Transverse colon (tissue), 4 donors: ENCODE measurements around the gene PTCH1.

Experiments used
- CTCF ChIP-seq, 5 experiments: fragments of 200-600 bp in 3 of 5; fragments of 450-650 bp in 2 of 5; sonication (generic) in 3 of 5; IDR thresholded peaks; 1 replicate in 2 of 5; 2 replicates in 3 of 5; pipeline ENCODE4 v1.5.1; 2016 to 2017; ENCODE audit warnings: antibody characterized with exemption in 5 of 5, inconsistent platforms in 3 of 5, mild to moderate bottlenecking in 2 of 5, moderate library complexity in 1 of 5
- EP300 ChIP-seq: sonication (generic); formaldehyde crosslinking; IDR thresholded peaks from one replicate; pipeline ENCODE4 v1.6.1; 2017; ENCODE audit warnings: antibody characterized with exemption, low read depth
- POLR2A ChIP-seq: fragments of 450-650 bp; IDR thresholded peaks from one replicate; pipeline ENCODE4 v1.6.1; 2016; ENCODE audit warnings: antibody characterized with exemption, mild to moderate bottlenecking, moderate library complexity
- POLR2AphosphoS5 ChIP-seq, 3 donors: sonication (generic); formaldehyde crosslinking; IDR thresholded peaks; one replicate each; pipeline ENCODE4 v1.6.1; 2016; ENCODE audit warnings: antibody characterized with exemption in 3 of 3

GRCh38 chr9:95503369-95503768, 13.4 kb downstream of the PTCH1 start:
- no peak for TF ChIP-seq CTCF (IDR thresholded peaks at IDR 0.05)
- TF ChIP-seq POLR2AphosphoS5 (IDR thresholded peaks at IDR 0.05) = no peak
- TF ChIP-seq POLR2A = no peak
- TF ChIP-seq EP300 = no peak
